T47D (cell line): ENCODE results near the gene RGL1.

Experiments used
- DNase-seq, 2 experiments: peaks; one replicate each; pipeline versions ENCODE4 v3.0.0 to v3.0.0-alpha.2; 2011 to 2012; ENCODE audit warnings: low read depth in 1 of 2, low spot score in 1 of 2
- JUND ChIP-seq: IDR thresholded peaks from 2 replicates; pipeline ENCODE4 v1.6.1; 2012; ENCODE audit warnings: low read depth
- in situ Hi-C: cut with HindIII; loops from 2 replicates; pipeline ENCODE4 v1.10.0; 2016; ENCODE audit warnings: low sequenced_read_pairs, low pct_unique_long_range_greater_than_20kb

The RGL1 gene

GRCh38 chr1:183870351-183871077 lies 65.6 kb downstream of the RGL1 start:
- in situ Hi-C loops = no loop called here
- TF ChIP-seq JUND = no peak
- no peak for DNase-seq

DNA sequence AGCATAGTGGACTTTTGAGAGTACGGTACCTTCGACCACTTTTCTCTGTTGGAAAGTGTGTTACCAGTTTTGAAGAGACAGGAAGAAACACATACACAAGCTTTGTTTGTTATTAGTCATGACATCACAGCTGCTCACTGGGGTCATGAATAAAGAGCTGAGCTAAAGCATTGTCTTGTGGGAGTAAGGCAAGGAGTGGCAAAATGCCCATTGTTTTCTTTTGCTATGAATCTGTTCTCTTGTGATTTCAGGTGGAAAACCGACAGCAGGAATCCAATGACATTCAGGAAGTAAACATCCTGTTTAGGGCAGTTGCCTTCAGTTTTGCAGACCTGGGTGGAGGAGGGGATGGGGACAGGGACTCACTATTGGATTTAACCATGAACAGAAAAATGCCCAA lies 66.2 kb downstream of the RGL1 start:
- peak in 1 of 2 experiments; percentile 39 for DNase-seq
- in situ Hi-C loops = no loop called here
- no peak for TF ChIP-seq JUND

DNA sequence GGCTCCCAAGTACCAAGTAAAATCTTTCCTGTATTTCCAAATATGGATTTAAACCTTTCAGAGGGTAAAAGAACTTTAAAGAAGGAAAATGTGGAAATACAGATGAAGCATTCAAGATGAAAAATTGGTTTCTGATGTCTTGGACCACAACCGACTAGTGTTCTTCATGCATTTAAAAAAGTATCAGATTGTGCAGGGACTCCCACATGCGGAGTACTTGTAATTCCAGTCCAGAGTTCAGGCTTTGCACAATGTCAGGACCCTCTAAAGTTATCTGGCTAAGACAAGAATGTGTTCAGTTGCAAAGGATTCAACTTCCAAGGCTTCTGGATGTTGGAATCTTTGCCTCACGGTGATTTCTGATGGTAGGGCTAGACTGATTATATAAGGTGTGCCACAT lies 66.7 kb downstream of the RGL1 start:
- in situ Hi-C loops = no loop called here
- no peak for TF ChIP-seq JUND
- DNase-seq = no peak

DNA sequence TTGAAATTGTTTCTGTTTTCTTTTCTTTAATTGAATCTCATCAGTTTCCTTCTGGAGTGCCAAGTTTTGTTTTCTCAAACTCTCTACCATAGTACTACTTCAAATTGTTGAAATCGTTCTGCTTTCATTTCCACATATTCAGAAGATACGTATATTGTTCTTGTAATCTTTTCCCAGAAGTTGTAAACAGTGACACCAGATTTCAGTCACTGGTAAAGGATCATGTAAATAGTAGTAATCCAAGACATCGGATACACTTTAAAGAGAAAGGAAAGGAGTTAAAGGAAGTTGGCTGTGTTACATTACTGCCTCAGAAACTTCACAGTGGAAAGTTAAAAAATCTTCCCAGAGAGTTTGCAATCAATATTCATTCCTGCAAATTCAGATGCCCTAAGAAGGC lies 67.5 kb downstream of the RGL1 start:
- in situ Hi-C loops = no loop called here
- no peak for TF ChIP-seq JUND

DNA sequence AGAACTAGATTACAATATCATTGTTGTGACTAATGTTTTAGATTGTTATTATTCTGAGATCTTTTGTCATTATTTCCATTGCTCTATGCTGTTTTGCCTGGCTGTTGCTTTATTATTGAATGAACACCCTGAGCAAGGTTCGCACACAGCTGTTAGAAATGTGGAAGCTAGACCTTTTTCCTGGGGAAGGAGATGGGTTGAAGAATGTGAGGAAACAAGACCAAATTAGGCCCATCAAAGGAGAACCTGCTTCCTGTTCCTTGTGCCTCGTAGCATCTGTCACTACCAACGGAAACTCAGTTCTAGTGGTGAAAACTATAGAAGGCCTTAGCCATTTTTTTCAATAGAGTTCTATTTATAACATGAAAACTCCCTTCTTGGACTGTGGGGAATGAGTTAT lies 68.7 kb downstream of the RGL1 start:
- TF ChIP-seq JUND = no peak
- no peak for DNase-seq
- in situ Hi-C loops = no loop called here

More for the DNA sequence above, 67.5 kb downstream of the RGL1 start:
- no peak for DNase-seq

GRCh38 chr1:183876309-183876708 lies 71.4 kb downstream of the RGL1 start:
- in situ Hi-C loops = no loop called here
- no peak for TF ChIP-seq JUND
- DNase-seq = no peak

- in situ Hi-C loops = no loop called here
- TF ChIP-seq JUND = no peak
- DNase-seq = no peak
These were observed 72.3 kb downstream of the RGL1 start for GRCh38 chr1:183877053-183877720.

GRCh38 chr1:183879494-183879893 lies 74.6 kb downstream of the RGL1 start:
- in situ Hi-C loops = no loop called here
- TF ChIP-seq JUND = no peak
- DNase-seq = no peak

DNA sequence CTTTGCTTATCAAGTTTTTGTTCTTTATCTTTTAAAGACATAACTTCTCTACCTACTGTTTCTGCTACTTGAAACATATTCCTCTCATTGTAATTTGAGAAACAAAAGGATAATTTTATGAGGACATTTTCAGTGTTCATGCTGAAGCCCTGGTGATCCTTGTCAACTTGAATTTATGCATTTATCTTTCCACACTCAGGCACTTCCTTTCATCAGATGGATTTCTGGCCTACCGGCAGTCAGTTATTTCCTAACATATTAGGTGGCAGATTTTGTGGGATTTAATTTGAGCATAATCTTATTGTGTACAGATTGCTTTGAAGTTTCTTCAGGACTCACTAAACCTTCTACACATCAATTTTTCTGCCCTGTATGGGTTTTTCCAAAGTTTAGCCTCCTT lies 75.0 kb downstream of the RGL1 start:
- no peak for DNase-seq
- in situ Hi-C loops = no loop called here
- no peak for TF ChIP-seq JUND

- no peak for DNase-seq
- no peak for TF ChIP-seq JUND
- in situ Hi-C loops = no loop called here
These were observed 75.8 kb downstream of the RGL1 start for GRCh38 chr1:183880531-183881243.

GRCh38 chr1:183881387-183882131 lies 76.6 kb downstream of the RGL1 start:
- peak in 1 of 2 experiments; percentile 67 for DNase-seq
- in situ Hi-C loops = no loop called here
- no peak; the same call in 1 of the 2 replicates for TF ChIP-seq JUND

GRCh38 chr1:183882335-183883167 lies 77.6 kb downstream of the RGL1 start:
- in situ Hi-C loops = no loop called here
- TF ChIP-seq JUND = no peak
- no peak for DNase-seq
